ENCODE data around the gene STX3. TPM values are rescaled to one million over a fixed set of nuclear protein-coding genes. Genes with fewer than 3 reads are reported as not detected.

Gene STX3
- total RNA-seq, 3 donors from 2014 or later (not counting 1 experiment from before 2014, with no cell fraction given): 6.8 to 19.1 (median 17.0) TPM

DNA sequence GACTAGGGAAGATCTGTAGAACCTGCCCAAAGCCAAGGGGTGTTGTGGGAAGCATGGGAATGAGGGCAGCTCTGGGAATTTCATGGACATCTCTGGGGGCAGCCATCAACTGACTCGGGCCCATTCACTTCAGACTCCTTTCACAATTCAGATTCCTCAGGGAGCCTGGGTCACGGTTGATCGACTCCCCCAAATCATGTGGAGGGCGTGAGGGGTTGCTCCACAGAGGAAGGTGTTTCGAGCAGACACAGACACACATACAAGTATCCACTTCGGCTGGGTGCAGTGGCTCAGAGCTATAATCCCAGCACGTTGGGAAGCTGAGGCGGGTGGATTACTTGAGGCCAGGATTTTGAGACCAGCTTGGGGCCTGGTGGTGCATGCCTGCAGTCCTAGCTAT is 15.7 kb downstream of the STX3 start:
- Mint-ChIP-seq H3K4me3 (no peak overlapping the region), H3K36me3 (no peaks in the 10 kb centered on the region), H3K27ac (no peak overlapping the region), H3K4me1 (peaks cover 12 to 19% of the 10 kb centered on the region in 2 donors), H3K9me3 (no peaks in the 10 kb centered on the region), H3K27me3 (ENCODE audit: low read depth in 2 of 2) (no peaks in the 10 kb centered on the region)
- H3K27ac ChIP-seq (ENCODE audit: low read length): no peak overlapping the region
- DNase-seq: no peak
- WGBS (ENCODE audit: insufficient coverage): 96% methylated on average over 8 of the region's 8 CpGs
- H3K4me3 ChIP-seq (ENCODE audit: low read length): no peak overlapping the region
- ATAC-seq: no peak
- no peak for TF ChIP-seq CTCF (IDR thresholded peaks at IDR 0.05)
- H3K9me3 ChIP-seq (ENCODE audit: control insufficient read depth, insufficient read depth, low read length): no peaks in the 10 kb centered on the region
- peaks cover 4% of the 10 kb centered on the region for H3K36me3 ChIP-seq (ENCODE audit: control insufficient read depth, insufficient read depth, low read length)
- intact Hi-C loops (cut with micrococcal nuclease): no loop called here
- H3K27me3 ChIP-seq (ENCODE audit: control insufficient read depth, insufficient read depth, low read length): no peaks in the 10 kb centered on the region
- peaks cover 38% of the 10 kb centered on the region for H3K4me1 ChIP-seq (ENCODE audit: control insufficient read depth, insufficient read depth, low read length)

DNA sequence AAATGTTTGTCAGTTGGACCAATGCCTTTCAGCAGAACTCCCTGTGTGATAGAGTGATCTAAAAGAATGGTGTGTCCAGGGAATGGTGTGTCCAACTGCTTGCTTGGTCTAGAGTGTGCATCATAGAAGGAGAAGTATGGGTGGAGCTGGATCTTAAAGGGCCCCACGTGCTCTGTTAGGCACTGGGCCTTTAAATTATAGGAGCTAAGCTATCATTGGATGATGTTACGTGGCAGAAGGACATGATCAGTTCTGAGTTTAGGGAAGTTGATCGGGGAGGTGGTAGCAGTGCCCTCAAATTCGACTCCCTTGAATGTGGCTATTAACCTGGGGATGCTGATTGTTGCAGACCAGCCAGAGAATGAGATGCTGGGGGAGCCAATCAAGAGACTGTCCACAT is 16.4 kb downstream of the STX3 start:
- DNase-seq (no peak), ATAC-seq (no peak)
- intact Hi-C loops (cut with micrococcal nuclease): no loop called here
- Histone ChIP-seq H3K27ac (ENCODE audit: low read length) (peak overlapping the region; percentile 0), H3K4me1 (ENCODE audit: control insufficient read depth, insufficient read depth, low read length) (peaks cover 32% of the 10 kb centered on the region), H3K9me3 (ENCODE audit: control insufficient read depth, insufficient read depth, low read length) (no peaks in the 10 kb centered on the region), H3K27me3 (ENCODE audit: control insufficient read depth, insufficient read depth, low read length) (no peaks in the 10 kb centered on the region), H3K36me3 (ENCODE audit: control insufficient read depth, insufficient read depth, low read length) (peaks cover 4% of the 10 kb centered on the region), H3K4me3 (ENCODE audit: low read length) (no peak overlapping the region)
- Mint-ChIP-seq H3K9me3 (no peaks in the 10 kb centered on the region), H3K4me1 (peaks cover 12 to 14% of the 10 kb centered on the region in 2 donors), H3K27me3 (ENCODE audit: low read depth in 2 of 2) (no peaks in the 10 kb centered on the region), H3K27ac (peak overlapping the region in 1 of 2 donors; percentile 37), H3K4me3 (no peak overlapping the region), H3K36me3 (no peaks in the 10 kb centered on the region)
- WGBS (ENCODE audit: insufficient coverage): 75% methylated on average over 4 of the region's 4 CpGs
- no peak for TF ChIP-seq CTCF (IDR thresholded peaks at IDR 0.05)

GRCh38 chr11:59773083-59773440 is 17.9 kb downstream of the STX3 start:
- no peaks in the 10 kb centered on the region for H3K27me3 ChIP-seq (ENCODE audit: control insufficient read depth, insufficient read depth, low read length)
- Mint-ChIP-seq H3K36me3 (no peaks in the 10 kb centered on the region), H3K27ac (no peak overlapping the region), H3K27me3 (ENCODE audit: low read depth in 2 of 2) (no peaks in the 10 kb centered on the region), H3K9me3 (no peaks in the 10 kb centered on the region), H3K4me3 (no peak overlapping the region), H3K4me1 (peaks cover 12 to 14% of the 10 kb centered on the region in 2 donors)
- no peaks in the 10 kb centered on the region for H3K9me3 ChIP-seq (ENCODE audit: control insufficient read depth, insufficient read depth, low read length)
- peaks cover 4% of the 10 kb centered on the region for H3K36me3 ChIP-seq (ENCODE audit: control insufficient read depth, insufficient read depth, low read length)
- intact Hi-C loops (cut with micrococcal nuclease): no loop called here
- H3K4me1 ChIP-seq (ENCODE audit: control insufficient read depth, insufficient read depth, low read length): peaks cover 19% of the 10 kb centered on the region
- H3K27ac ChIP-seq (ENCODE audit: low read length): no peak overlapping the region
- WGBS (ENCODE audit: insufficient coverage): 57% methylated on average over 5 of the region's 5 CpGs
- ATAC-seq: peak in 1 of 3 donors; percentile 48
- no peak for TF ChIP-seq CTCF (IDR thresholded peaks at IDR 0.05)
- H3K4me3 ChIP-seq (ENCODE audit: low read length): no peak overlapping the region
- peak in 1 of 2 donors; percentile 29 for DNase-seq

Data from natural killer cell (primary cell).